NCI-H446 treated with DMSO at 0.1 percent for 48 hours (cell line): ENCODE data around the gene AKAP6.
"Not testable (repeated sequence)": the region's sequence is repeated elsewhere in the genome, so short reads cannot be mapped to it uniquely, and the experiment has no call there.

Source experiments
- DNase-seq: peaks from one replicate; lab custom pipeline; 2025; lab: John Stamatoyannopoulos, UW

The AKAP6 gene

DNA sequence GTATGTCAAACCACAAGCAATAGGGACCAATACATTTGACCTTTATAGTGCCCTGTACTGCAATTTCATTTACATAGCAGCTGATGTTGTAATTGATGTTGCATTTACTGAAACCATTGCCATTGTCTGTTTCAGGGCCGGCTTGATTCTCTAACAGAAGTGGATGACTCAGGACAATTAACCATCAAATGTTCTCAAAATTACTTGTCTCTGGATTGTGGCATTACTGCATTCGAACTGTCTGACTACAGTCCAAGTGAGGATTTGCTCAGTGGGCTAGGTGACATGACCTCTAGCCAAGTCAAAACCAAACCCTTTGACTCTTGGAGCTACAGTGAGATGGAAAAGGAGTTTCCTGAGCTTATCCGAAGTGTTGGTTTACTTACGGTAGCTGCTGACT lies 216.0 kb downstream of the AKAP6 start:
- no peak for DNase-seq

- DNase-seq, result no peak
Measured at GRCh38 chr14:32545506-32546210, 216.6 kb downstream of the AKAP6 start.

- DNase-seq, result no peak
Measured at GRCh38 chr14:32546246-32546645, 217.1 kb downstream of the AKAP6 start.

- DNase-seq, result no peak
Measured at GRCh38 chr14:32552766-32553165, 223.7 kb downstream of the AKAP6 start.

DNA sequence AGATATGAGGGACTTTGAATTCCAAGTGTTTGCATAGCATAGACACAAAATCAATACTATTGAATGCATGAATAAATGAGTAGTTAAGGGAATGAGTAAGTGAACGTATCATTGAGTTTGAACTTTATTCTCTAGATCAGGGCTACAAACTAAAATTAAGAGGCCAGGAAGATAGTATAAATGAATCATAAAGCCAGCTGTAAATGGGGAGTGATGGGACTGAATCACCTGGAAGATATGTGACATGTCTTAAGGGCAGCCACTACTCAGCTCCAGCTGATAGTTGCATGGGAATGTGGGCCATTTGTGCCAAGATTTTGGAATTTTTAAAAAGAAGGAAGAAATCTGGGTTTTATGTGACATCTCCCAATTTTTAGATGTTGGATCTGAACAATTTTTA lies 229.9 kb downstream of the AKAP6 start:
- DNase-seq, result no peak

- DNase-seq, result no peak
Measured at GRCh38 chr14:32559590-32559989, 230.5 kb downstream of the AKAP6 start.

DNA sequence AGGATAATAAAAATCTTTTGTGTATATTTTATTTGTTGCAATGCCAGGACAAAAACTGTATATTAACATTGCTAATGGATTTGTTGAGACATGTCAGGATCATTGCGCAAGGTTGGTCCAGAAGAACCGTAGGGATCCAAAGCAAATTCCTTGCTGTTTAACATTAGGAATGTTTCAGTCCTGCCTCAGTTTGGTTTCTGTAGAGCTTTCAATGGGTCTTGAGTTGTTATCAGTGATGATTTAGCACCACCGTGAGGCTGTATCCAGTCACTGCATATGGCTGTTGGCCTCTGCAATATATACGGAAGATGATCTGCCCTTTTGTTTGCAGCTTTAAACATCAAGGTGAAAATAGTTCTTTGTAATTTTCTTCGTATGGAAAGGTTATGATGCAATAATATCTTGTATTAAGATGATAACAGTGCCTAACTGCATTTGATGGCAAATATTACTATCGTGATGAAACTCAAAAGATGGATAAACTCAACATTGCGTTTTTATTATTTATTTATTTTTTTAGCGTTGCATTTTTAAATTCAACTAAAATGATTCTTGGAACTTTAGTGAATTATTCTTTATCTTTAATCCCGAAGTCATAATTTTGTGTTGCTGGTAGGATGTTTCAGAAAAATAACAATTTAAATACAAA lies 231.2 kb downstream of the AKAP6 start:
- DNase-seq, result peak; percentile 54

DNA sequence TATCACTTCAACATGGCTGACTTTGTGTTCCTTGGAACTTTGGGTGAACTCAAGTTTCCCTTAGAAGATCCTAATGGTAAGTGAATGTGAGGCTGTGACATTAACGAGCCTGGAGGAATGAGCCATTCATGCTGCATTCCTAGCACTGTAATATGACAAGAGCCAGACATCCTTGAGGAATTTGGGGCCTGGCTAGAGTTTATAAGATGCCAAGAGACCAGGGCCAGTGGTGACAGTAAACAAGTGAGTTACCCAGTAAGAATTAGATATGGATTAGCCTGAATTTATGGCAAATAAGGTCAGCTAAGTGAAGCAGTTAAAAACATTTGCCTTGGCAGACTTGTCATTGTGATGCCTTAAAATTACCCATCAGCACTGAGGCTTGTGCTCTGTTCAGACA lies 232.4 kb downstream of the AKAP6 start:
- no peak for DNase-seq

- no peak for DNase-seq
Measured at GRCh38 chr14:32564596-32564995, 235.5 kb downstream of the AKAP6 start.

DNA sequence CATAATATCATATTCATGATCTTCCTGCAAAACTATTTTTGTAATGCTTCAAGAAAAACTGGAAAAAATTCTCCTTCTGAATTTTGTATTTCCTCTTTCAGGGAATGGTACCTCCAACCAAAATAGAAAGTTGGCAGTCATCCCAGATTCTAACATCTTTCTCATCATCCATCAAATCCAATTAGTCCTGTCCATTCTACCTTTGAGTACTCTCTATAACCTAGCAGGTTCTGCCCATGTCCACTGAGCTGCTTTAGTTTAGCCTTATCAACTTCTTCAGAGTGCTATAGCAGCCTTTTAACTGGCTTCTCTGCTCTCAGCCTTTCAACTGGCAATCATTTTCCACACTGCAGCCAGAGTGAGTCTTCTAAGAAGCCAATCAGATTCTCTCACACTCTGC lies 236.2 kb downstream of the AKAP6 start:
- no peak for DNase-seq

DNA sequence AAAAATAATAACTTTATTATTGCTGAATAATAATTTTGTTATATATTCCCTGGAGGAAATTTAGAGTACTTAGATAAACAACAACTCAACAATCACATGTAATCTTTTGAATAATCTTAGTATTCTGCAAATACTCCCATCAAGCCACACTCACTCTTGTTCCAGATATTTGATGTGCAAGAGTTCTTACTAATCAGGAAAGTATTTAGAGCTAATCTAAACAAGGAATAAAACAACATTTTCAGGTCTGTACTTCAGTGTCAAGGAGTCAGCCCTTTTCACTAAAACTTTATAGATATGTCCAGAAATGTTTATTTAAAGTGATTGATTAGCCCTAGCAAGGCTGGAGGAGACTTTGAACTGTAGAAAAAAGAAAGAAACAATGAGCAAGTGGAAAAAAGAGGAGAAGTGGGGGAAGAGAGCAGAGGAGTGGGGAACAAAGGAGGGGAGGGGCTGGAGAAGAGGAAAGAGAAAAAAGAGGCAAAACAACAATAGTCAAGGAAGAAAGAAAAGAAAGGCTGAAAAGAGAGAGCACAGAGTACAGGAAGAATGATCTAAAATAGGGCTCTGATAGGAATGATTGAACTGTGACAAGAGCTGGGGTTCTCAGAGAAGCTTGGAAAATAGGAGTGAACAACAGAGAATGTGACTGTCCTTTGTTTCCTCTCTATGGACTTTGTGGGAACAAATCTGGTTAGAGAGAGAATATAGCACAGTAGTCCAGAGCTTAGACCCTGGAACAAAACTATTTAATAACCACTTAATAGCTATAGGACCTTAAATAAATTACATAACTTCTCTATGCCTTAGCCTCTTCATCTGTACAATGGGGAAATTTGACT lies 238.7 kb downstream of the AKAP6 start:
- DNase-seq, result no peak

GRCh38 chr14:32571551-32571950 lies 242.5 kb downstream of the AKAP6 start:
- no peak for DNase-seq

- DNase-seq, result no peak
Measured at GRCh38 chr14:32571995-32572866, 243.1 kb downstream of the AKAP6 start.

DNA sequence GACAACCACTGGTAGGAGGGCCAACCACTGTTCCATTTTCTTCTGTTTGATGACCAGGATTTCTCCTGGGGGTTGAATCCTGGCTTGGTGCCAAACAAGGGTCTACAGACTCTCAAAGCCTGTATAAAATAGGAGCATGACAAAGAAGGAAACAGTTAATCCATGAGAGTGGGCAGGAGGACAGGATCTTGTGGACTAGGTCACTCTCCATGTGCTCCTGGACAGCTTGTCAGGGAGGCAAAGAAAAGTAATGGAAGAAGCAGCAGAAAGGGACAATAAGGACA lies 243.7 kb downstream of the AKAP6 start:
- DNase-seq, result no peak

DNA sequence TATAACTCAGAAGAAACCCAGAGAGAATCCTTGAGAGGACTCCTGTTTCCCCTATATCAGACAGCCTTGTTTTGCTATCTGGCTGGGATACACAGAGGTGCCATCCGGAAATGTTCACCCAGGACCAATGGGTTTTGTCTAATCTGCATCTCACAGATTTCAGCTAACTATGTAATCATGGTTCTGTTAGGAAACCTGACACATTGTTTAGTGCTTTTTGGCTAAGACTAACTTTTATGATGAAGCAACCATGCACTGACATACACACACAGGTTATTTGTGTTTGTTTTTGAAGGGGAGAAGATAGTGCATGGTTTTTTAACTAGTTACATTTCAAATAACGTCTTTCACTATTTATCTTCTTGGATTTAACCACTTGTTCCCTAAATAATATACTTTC lies 245.2 kb downstream of the AKAP6 start:
- DNase-seq, result no peak

GRCh38 chr14:32576088-32576795 lies 247.1 kb downstream of the AKAP6 start:
- peak; percentile 19 for DNase-seq

GRCh38 chr14:32576977-32577376 lies 247.9 kb downstream of the AKAP6 start:
- no peak for DNase-seq

DNA sequence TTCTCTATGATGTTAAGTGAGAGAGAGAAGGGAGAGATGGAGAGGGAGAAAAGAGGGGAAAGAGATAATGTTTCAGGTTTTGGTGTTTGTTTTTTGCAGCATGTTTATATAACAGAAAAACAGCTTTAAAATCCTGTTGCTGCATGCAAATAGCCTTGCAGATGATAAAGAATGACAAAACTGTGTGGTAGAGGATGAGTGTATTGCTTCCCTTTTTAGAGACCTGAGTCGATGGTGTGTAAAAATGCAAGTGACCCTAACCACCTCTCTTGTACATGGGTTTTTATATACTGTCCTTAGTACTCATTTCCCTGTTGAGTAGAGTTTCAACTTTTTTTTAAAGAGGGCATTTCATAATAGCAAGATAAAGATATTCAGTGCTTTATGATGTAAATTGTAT lies 249.1 kb downstream of the AKAP6 start:
- DNase-seq, result no peak

- not testable (repeated sequence) for DNase-seq
Measured at GRCh38 chr14:32583427-32583826, 254.3 kb downstream of the AKAP6 start.

GRCh38 chr14:32584079-32584478 lies 255.0 kb downstream of the AKAP6 start:
- DNase-seq, result no peak

DNA sequence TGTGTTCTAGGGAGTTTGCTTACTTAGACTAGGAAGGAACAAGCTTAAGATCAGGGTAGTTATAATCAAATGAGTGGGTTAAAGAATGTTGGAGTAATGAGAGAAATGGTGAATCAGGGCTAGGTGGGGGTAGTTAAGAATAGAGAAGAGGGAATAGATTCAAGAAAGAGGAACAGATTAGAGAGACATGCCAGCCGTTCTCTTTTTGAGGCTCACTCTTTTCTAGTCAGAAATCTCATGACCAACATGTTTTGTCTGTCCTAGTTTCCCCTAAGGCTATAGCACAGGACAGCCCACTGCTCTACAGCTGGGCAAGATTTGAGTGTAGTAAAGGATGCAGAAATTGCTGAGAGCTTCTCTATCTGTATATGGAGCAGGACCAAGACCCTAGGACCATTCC lies 258.4 kb downstream of the AKAP6 start:
- no peak for DNase-seq
